H1 (cell line): Measurements from ENCODE around the gene CBR3.

Experiments
- ASH2L ChIP-seq: fragments of 200-600, 300-600 bp; sonication (generic); IDR thresholded peaks from one replicate; pipeline ENCODE4 v1.7.1; 2017; ENCODE audit warnings: low read length
- ATF3 ChIP-seq: IDR thresholded peaks from 2 replicates; pipeline ENCODE4 v1.6.1; 2011; ENCODE audit warnings: low read depth, mild to moderate bottlenecking, low read length; ENCODE audit not compliant: insufficient read depth
- BCL11A ChIP-seq, 2 experiments: IDR thresholded peaks; one replicate each; pipeline ENCODE4 v1.6.1; 2011; ENCODE audit warnings: low read depth in 2 of 2, low read length in 2 of 2, mild to moderate bottlenecking in 2 of 2
- CEBPB ChIP-seq: IDR thresholded peaks from 2 replicates; pipeline ENCODE4 v1.6.1; 2012; ENCODE audit warnings: low read depth, low read length
- CHD1 ChIP-seq: IDR thresholded peaks from 2 replicates; pipeline ENCODE4 v1.6.1; 2012; ENCODE audit warnings: low read depth, low read length, improper control_type of control experiment
- CTCF ChIP-seq, 3 experiments: IDR thresholded peaks; 1 replicate in 2 of 3; 2 replicates in 1 of 3; pipeline versions ENCODE4 v1.5.1 to v1.6.1; 2011; ENCODE audit warnings: low read length in 3 of 3, mild to moderate bottlenecking in 3 of 3, inconsistent platforms in 2 of 3, low read depth in 1 of 3, moderate library complexity in 1 of 3; ENCODE audit not compliant: insufficient read depth in 1 of 3; ENCODE audit errors: control extremely low read depth in 1 of 3
- JUN ChIP-seq: IDR thresholded peaks from 2 replicates; pipeline ENCODE4 v1.6.1; 2011; ENCODE audit warnings: low read depth, mild to moderate bottlenecking, improper control_type of control experiment, low read length
- JUND ChIP-seq: IDR thresholded peaks from 2 replicates; pipeline ENCODE4 v1.6.1; 2011; ENCODE audit warnings: mild to moderate bottlenecking, improper control_type of control experiment, low read length
- MAX ChIP-seq: IDR thresholded peaks from 2 replicates; pipeline ENCODE4 v1.6.1; 2012; ENCODE audit warnings: inconsistent platforms
- POLR2A ChIP-seq, 2 experiments: IDR thresholded peaks; 1 replicate in 1 of 2; 2 replicates in 1 of 2; pipeline ENCODE4 v1.6.1; 2011; ENCODE audit warnings: low read depth in 2 of 2, low read length in 2 of 2, mild to moderate bottlenecking in 2 of 2; ENCODE audit errors: control extremely low read depth in 1 of 2
- POLR2AphosphoS5 ChIP-seq: IDR thresholded peaks from 2 replicates; pipeline ENCODE4 v1.6.1; 2011; ENCODE audit warnings: low read depth, low read length
- SIN3A ChIP-seq, 2 experiments: IDR thresholded peaks in 1 of 2; conservative IDR thresholded peaks in 1 of 2; 2 replicates each; pipeline ENCODE4 v1.6.1; 2011 to 2012; ENCODE audit warnings: low read length in 2 of 2, improper control_type of control experiment in 1 of 2, low read depth in 1 of 2, mild to moderate bottlenecking in 1 of 2
- TBP ChIP-seq: IDR thresholded peaks from 2 replicates; pipeline ENCODE4 v1.6.1; 2011; ENCODE audit warnings: low read depth, low read length, improper control_type of control experiment

GRCh38 chr21:36170823-36171222 lies 35.9 kb downstream of the CBR3 start:
- TF ChIP-seq ASH2L = no peak
- no peak for TF ChIP-seq CEBPB
- TF ChIP-seq POLR2A (IDR thresholded peaks at IDR 0.05; ENCODE audit: control extremely low read depth in 1 of 2, low read depth in 2 of 2, low read length in 2 of 2) = no peak
- TF ChIP-seq CTCF (IDR thresholded peaks at IDR 0.05; ENCODE audit: control extremely low read depth in 1 of 3, insufficient read depth in 1 of 3, low read depth in 1 of 3, low read length in 3 of 3) = no peak
- TF ChIP-seq MAX = no peak
- TF ChIP-seq ATF3 = no peak
- TF ChIP-seq TBP = no peak
- TF ChIP-seq SIN3A (conservative IDR thresholded peaks at IDR 0.05 in 1 of 2, IDR thresholded peaks at IDR 0.05 in 1 of 2; ENCODE audit: low read depth in 1 of 2, low read length in 2 of 2) = no peak
- TF ChIP-seq BCL11A (IDR thresholded peaks at IDR 0.05; ENCODE audit: low read depth in 2 of 2, low read length in 2 of 2) = no peak
- no peak for TF ChIP-seq POLR2AphosphoS5
- no peak for TF ChIP-seq CHD1
- no peak for TF ChIP-seq JUND
- no peak for TF ChIP-seq JUN
